Activated naive CD4-positive, alpha-beta T cell treated with anti-CD3 and anti-CD28 coated beads, Interleukin-2, amount 10 ng/mL, durations not matched to agents 5 hours and 36 hours (primary cell): Measurements from ENCODE around the gene ZDHHC1. TPM values are rescaled to one million over a fixed set of nuclear protein-coding genes. Genes with fewer than 3 reads are reported as not detected.

Source experiments
- total RNA-seq, 2 experiments: library from RNA; stranded (reverse); gene quantifications; one replicate each; pipeline ENCODE4 v1.2.3, GENCODE V29; 2021

ZDHHC1 gene, protein sequence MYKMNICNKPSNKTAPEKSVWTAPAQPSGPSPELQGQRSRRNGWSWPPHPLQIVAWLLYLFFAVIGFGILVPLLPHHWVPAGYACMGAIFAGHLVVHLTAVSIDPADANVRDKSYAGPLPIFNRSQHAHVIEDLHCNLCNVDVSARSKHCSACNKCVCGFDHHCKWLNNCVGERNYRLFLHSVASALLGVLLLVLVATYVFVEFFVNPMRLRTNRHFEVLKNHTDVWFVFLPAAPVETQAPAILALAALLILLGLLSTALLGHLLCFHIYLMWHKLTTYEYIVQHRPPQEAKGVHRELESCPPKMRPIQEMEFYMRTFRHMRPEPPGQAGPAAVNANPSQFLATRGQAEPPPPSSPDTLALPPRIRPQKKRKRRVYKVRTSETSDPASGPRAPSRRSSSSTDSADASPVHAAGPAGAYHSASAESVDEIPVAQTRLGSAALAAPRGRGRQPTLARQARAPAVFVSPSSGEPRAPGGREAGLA
- total RNA-seq = not detected

DNA sequence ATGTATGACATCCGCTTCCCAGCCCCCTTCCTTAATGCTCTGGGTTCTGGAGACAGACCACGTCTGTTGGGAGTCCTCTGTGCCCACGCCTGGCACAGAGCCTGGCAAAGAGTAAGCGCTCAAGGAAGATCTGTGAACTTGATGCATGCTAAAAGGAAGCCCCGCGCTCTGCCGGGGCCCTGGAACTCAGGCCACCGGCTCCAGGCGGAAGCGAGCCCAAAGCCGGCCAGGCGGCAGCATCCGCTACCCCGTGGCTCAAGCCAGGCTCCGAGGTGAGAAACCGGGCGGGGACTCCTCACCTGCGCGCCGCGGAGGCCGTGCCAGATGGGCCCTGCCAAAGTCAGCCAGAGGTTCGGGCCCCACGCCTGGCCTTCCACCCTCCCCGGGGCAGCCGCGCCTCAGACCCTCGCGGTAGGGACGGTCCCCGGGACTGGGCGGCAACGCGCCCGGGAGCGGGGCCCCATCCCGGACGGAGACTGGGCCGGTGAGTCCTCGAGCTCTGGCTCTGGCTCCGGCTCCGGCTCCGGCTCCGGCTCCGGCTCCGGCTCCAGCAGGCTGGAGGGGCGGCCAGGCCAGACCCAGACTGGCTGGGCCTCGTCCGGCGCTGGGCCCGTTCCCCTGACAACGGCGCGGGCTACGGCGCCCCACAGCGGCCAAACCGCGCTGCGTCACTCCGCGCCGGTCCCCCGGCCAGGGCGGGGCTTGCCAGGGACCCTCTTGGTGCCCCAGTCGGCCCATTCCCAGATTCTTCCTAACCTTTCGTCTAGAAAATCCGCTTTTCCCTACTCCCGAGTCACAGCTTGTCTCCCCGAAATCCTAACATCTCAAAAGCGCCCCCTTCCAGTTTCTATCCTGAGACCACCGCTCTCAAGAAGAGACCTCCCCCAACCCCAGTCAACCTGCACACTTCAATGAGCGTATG is at the start of gene ZDHHC1:
Gene ZDHHC1 (minus strand): TSS at position 606 of the 922 bp plus-strand sequence. CDS start 8,702 bp downstream, outside the sequence.

DNA sequence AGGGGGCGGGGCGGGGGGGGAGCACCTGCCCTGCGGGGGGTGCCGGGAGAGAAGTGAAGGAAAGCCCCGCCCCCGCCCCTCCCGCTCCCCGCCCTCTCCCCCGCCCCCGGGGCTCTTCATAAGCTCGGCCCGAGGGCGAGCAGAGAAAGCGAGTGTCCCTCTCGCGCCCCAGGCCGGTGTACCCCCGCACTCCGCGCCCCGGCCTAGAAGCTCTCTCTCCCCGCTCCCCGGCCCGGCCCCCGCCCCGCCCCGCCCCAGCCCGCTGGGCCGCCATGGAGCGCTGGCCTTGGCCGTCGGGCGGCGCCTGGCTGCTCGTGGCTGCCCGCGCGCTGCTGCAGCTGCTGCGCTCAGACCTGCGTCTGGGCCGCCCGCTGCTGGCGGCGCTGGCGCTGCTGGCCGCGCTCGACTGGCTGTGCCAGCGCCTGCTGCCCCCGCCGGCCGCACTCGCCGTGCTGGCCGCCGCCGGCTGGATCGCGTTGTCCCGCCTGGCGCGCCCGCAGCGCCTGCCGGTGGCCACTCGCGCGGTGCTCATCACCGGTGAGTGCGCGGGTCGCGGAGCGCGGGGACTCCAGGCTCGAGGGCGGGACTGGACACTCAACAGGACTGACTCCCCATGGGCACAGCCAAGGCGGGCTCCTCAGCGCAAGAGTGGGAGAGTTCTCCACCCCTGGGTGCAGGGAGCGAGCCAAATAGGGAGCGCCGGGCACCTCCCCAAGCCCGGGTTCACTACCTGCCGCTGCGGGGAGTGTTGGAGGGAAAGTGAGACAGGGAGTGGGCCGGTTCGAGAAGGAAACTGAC is 14.9 kb upstream of the ZDHHC1 start, which contains the start of gene HSD11B2:
Gene HSD11B2 (plus strand): TSS at position 145 of the 798 bp plus-strand sequence. CDS start 128 bp downstream, at position 273.

DNA sequence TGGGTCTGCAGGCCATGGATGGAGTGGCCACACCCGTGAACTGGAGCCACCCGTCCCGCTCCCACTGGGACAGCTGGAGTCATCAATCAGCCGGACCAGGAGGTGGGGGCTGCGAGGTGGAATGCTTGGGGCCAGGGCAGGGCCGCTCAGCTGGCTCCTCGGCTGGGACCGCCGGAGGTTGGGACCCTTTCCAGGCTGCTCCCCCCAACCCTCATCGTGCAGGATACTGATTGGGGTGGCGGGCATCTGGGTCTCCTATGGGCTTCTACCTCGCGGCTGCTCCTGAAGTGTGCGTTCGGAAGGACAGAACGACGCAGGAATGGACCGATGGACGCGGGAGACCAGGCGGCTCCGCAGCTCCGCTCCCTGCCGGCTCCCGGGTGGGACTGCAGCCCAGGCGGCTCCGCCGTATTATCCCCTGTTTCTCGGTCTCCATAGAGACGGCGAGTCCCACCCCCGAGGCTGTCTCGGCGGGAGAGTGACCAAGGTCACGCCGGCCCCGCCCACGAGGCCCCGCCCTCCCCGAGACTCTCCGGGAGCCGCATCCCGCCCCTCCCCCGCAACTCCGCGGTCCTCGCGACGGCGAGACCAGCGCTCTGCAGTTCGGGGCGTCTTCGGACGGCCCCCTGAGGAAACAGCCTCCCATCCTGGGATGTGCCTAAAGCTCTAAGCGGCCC is 23.0 kb downstream of the ZDHHC1 start, which contains the start of gene TPPP3:
Gene TPPP3 (minus strand): TSS at position 388 of the 677 bp plus-strand sequence. CDS start 2,387 bp downstream, outside the sequence.

Other genes starting within 250 kb of the ZDHHC1 start
- 10 to 100 TPM; 55.3 to 58.6 TPM for gene NOL3, start 245.9 kb downstream of the ZDHHC1 start, total RNA-seq
- 10 to 100 TPM; 67.6 to 74.4 TPM for gene MATCAP1, start 232.5 kb downstream of the ZDHHC1 start, total RNA-seq
- not detected for gene EXOC3L1, start 226.3 kb downstream of the ZDHHC1 start, total RNA-seq
- 10 to 100 TPM; 93.6 to 99.7 TPM for gene E2F4, start 224.3 kb downstream of the ZDHHC1 start, total RNA-seq
- gene ELMO3, start 217.3 kb downstream of the ZDHHC1 start, total RNA-seq = 1 to 10 TPM; 6.2 to 6.5 TPM
- gene TMEM208, start 189.3 kb downstream of the ZDHHC1 start, total RNA-seq = 10 to 100 TPM; 32.1 to 33.8 TPM
- gene FHOD1, start 169.0 kb downstream of the ZDHHC1 start, total RNA-seq = 10 to 100 TPM; 71.7 to 74.2 TPM
- gene SLC9A5, start 167.5 kb downstream of the ZDHHC1 start, total RNA-seq = 1 to 10 TPM; 1.8 to 2.3 TPM
- gene PLEKHG4, start 136.9 kb downstream of the ZDHHC1 start, total RNA-seq = 10 to 100 TPM; 20.2 to 20.6 TPM
- under 1 TPM in 1 of 2 experiments, not detected in 1; 0.43 TPM for gene KCTD19, start 89.7 kb downstream of the ZDHHC1 start, total RNA-seq
- gene LRRC36, start 89.7 kb downstream of the ZDHHC1 start, total RNA-seq = not detected
- gene TPPP3, start 23.0 kb downstream of the ZDHHC1 start, total RNA-seq = not detected
- not detected for gene HSD11B2, start 14.6 kb upstream of the ZDHHC1 start, total RNA-seq
- gene ATP6V0D1, start 64.7 kb upstream of the ZDHHC1 start, total RNA-seq = 10 to 100 TPM; 52.9 to 56.5 TPM
- not detected for gene AGRP, start 67.1 kb upstream of the ZDHHC1 start, total RNA-seq
- gene RIPOR1, start 112.4 kb upstream of the ZDHHC1 start, total RNA-seq = 10 to 100 TPM; 21.9 to 30.4 TPM
- 10 to 100 TPM; 73.3 to 74.7 TPM for gene CTCF, start 146.0 kb upstream of the ZDHHC1 start, total RNA-seq
- gene CARMIL2, start 228.7 kb upstream of the ZDHHC1 start, total RNA-seq = 100 to 1,000 TPM; 179 to 189 TPM
- gene ACD, start 243.8 kb upstream of the ZDHHC1 start, total RNA-seq = 10 to 100 TPM; 34.5 TPM
- 10 to 100 TPM; 12.0 to 12.8 TPM for gene PARD6A, start 244.5 kb upstream of the ZDHHC1 start, total RNA-seq